ENCODE results near the gene ZEB1.
"Not testable (repeated sequence)": the region's sequence is repeated elsewhere in the genome, so short reads cannot be mapped to it uniquely, and the experiment has no call there.

ZEB1 gene

GRCh38 chr10:31557854-31558253 is 238.8 kb downstream of the ZEB1 start:
- H3K27ac ChIP-seq (ENCODE audit: insufficient read depth in 1 of 2, low read depth in 1 of 2, low read length in 2 of 2, poor library complexity in 1 of 2, severe bottlenecking in 2 of 2) = no peak overlapping the region
- DNase-seq = peak in 2 of 3 donors; percentile 32
- no peak overlapping the region for H3K4me3 ChIP-seq (ENCODE audit: control insufficient read depth in 1 of 7, extremely low read depth in 1 of 7, insufficient read depth in 4 of 7, low read depth in 2 of 7, low read length in 6 of 7)
- whole genome bisulfite sequencing (ENCODE audit: insufficient coverage) = no CpG with 5 or more reads among the region's 1 CpG
- ChIA-PET POLR2A (no interaction called here), CTCF (interaction anchor here (1.0 kb wide), 1 partner anchor 29 kb away, joined by 3 read pairs; no protein-coding TSS in a partner anchor)
- H3K4me1 ChIP-seq (ENCODE audit: control extremely low read depth in 1 of 4, control insufficient read depth in 4 of 4, insufficient read depth in 4 of 4, low read length in 3 of 4) = no peaks in the 10 kb centered on the region
- peaks cover 0 to 34% (median 11%) of the 10 kb centered on the region in 5 experiments for H3K9me3 ChIP-seq (ENCODE audit: control extremely low read depth in 1 of 5, control insufficient read depth in 4 of 5, insufficient read depth in 2 of 5, low read depth in 1 of 5, low read length in 4 of 5)
- no peaks in the 10 kb centered on the region for H3K36me3 ChIP-seq (ENCODE audit: control insufficient read depth in 4 of 4, insufficient read depth in 4 of 4, low read length in 3 of 4)
- no peaks in the 10 kb centered on the region for H3K27me3 ChIP-seq (replicated peaks in 2 of 5; ENCODE audit: control insufficient read depth in 4 of 5, insufficient read depth in 5 of 5, low read length in 4 of 5)

GRCh38 chr10:31568252-31568861 is 249.3 kb downstream of the ZEB1 start:
- H3K9me3 ChIP-seq (ENCODE audit: control extremely low read depth in 1 of 5, control insufficient read depth in 4 of 5, insufficient read depth in 2 of 5, low read depth in 1 of 5, low read length in 4 of 5) = peaks cover 0 to 11% (median 0%) of the 10 kb centered on the region in 5 experiments
- WGBS (ENCODE audit: insufficient coverage) = 100% methylated on average over 3 of the region's 3 CpGs
- POLR2A ChIA-PET; CTCF ChIA-PET; H3K27me3 ChIP-seq (replicated peaks in 2 of 5; ENCODE audit: control insufficient read depth in 4 of 5, insufficient read depth in 5 of 5, low read length in 4 of 5); H3K4me3 ChIP-seq (ENCODE audit: control insufficient read depth in 1 of 7, extremely low read depth in 1 of 7, insufficient read depth in 4 of 7, low read depth in 2 of 7, low read length in 6 of 7); H3K4me1 ChIP-seq (ENCODE audit: control extremely low read depth in 1 of 4, control insufficient read depth in 4 of 4, insufficient read depth in 4 of 4, low read length in 3 of 4); H3K36me3 ChIP-seq (ENCODE audit: control insufficient read depth in 4 of 4, insufficient read depth in 4 of 4, low read length in 3 of 4); H3K27ac ChIP-seq (ENCODE audit: insufficient read depth in 1 of 2, low read depth in 1 of 2, low read length in 2 of 2, poor library complexity in 1 of 2, severe bottlenecking in 2 of 2); DNase-seq: not testable (repeated sequence)

GRCh38 chr10:31574577-31574976 is 255.6 kb downstream of the ZEB1 start:
- POLR2A ChIA-PET = no interaction called here
- peaks cover 2 to 21% (median 4%) of the 10 kb centered on the region in 5 experiments for H3K9me3 ChIP-seq (ENCODE audit: control extremely low read depth in 1 of 5, control insufficient read depth in 4 of 5, insufficient read depth in 2 of 5, low read depth in 1 of 5, low read length in 4 of 5)
- WGBS (ENCODE audit: insufficient coverage) = 100% methylated on average over 2 of the region's 2 CpGs
- H3K4me3 ChIP-seq (ENCODE audit: control insufficient read depth in 1 of 7, extremely low read depth in 1 of 7, insufficient read depth in 4 of 7, low read depth in 2 of 7, low read length in 6 of 7) = no peak overlapping the region
- H3K36me3 ChIP-seq (ENCODE audit: control insufficient read depth in 4 of 4, insufficient read depth in 4 of 4, low read length in 3 of 4) = no peaks in the 10 kb centered on the region
- H3K27ac ChIP-seq (ENCODE audit: insufficient read depth in 1 of 2, low read depth in 1 of 2, low read length in 2 of 2, poor library complexity in 1 of 2, severe bottlenecking in 2 of 2) = no peak overlapping the region
- CTCF ChIA-PET = no interaction called here
- no peaks in the 10 kb centered on the region for H3K27me3 ChIP-seq (replicated peaks in 2 of 5; ENCODE audit: control insufficient read depth in 4 of 5, insufficient read depth in 5 of 5, low read length in 4 of 5)
- peaks cover 0 to 2% (median 0%) of the 10 kb centered on the region in 4 experiments for H3K4me1 ChIP-seq (ENCODE audit: control extremely low read depth in 1 of 4, control insufficient read depth in 4 of 4, insufficient read depth in 4 of 4, low read length in 3 of 4)
- no peak for DNase-seq

- POLR2A ChIA-PET = no interaction called here
- Histone ChIP-seq H3K36me3 (ENCODE audit: control insufficient read depth in 4 of 4, insufficient read depth in 4 of 4, low read length in 3 of 4) (no peaks in the 10 kb centered on the region), H3K27me3 (replicated peaks in 2 of 5; ENCODE audit: control insufficient read depth in 4 of 5, insufficient read depth in 5 of 5, low read length in 4 of 5) (no peaks in the 10 kb centered on the region), H3K4me3 (ENCODE audit: control insufficient read depth in 1 of 7, extremely low read depth in 1 of 7, insufficient read depth in 4 of 7, low read depth in 2 of 7, low read length in 6 of 7) (no peak overlapping the region), H3K9me3 (ENCODE audit: control extremely low read depth in 1 of 5, control insufficient read depth in 4 of 5, insufficient read depth in 2 of 5, low read depth in 1 of 5, low read length in 4 of 5) (peaks cover 0 to 10% (median 4%) of the 10 kb centered on the region in 5 experiments), H3K27ac (ENCODE audit: insufficient read depth in 1 of 2, low read depth in 1 of 2, low read length in 2 of 2, poor library complexity in 1 of 2, severe bottlenecking in 2 of 2) (no peak overlapping the region), H3K4me1 (ENCODE audit: control extremely low read depth in 1 of 4, control insufficient read depth in 4 of 4, insufficient read depth in 4 of 4, low read length in 3 of 4) (peaks cover 4 to 30% (median 25%) of the 10 kb centered on the region in 4 experiments)
- no peak for DNase-seq
- 79% methylated on average over 2 of the region's 3 CpGs for WGBS (ENCODE audit: insufficient coverage)
- CTCF ChIA-PET = interaction anchor here (1.3 kb wide), 1 partner anchor 10 kb away, joined by 3 read pairs; no protein-coding TSS in a partner anchor
Observed at GRCh38 chr10:31578181-31578852, 259.3 kb downstream of the ZEB1 start.

GRCh38 chr10:31578951-31579350 is 259.9 kb downstream of the ZEB1 start:
- ChIA-PET POLR2A (no interaction called here), CTCF (interaction anchor here (1.3 kb wide), 1 partner anchor 10 kb away, joined by 3 read pairs; no protein-coding TSS in a partner anchor)
- 97% methylated on average over 4 of the region's 4 CpGs for WGBS (ENCODE audit: insufficient coverage)
- Histone ChIP-seq H3K4me3 (ENCODE audit: control insufficient read depth in 1 of 7, extremely low read depth in 1 of 7, insufficient read depth in 4 of 7, low read depth in 2 of 7, low read length in 6 of 7) (no peak overlapping the region), H3K27me3 (replicated peaks in 2 of 5; ENCODE audit: control insufficient read depth in 4 of 5, insufficient read depth in 5 of 5, low read length in 4 of 5) (no peaks in the 10 kb centered on the region), H3K4me1 (ENCODE audit: control extremely low read depth in 1 of 4, control insufficient read depth in 4 of 4, insufficient read depth in 4 of 4, low read length in 3 of 4) (peaks cover 4 to 36% (median 31%) of the 10 kb centered on the region in 4 experiments), H3K27ac (ENCODE audit: insufficient read depth in 1 of 2, low read depth in 1 of 2, low read length in 2 of 2, poor library complexity in 1 of 2, severe bottlenecking in 2 of 2) (no peak overlapping the region), H3K9me3 (ENCODE audit: control extremely low read depth in 1 of 5, control insufficient read depth in 4 of 5, insufficient read depth in 2 of 5, low read depth in 1 of 5, low read length in 4 of 5) (peaks cover 0 to 10% (median 4%) of the 10 kb centered on the region in 5 experiments), H3K36me3 (ENCODE audit: control insufficient read depth in 4 of 4, insufficient read depth in 4 of 4, low read length in 3 of 4) (no peaks in the 10 kb centered on the region)
- DNase-seq = peak in 2 of 3 donors; percentile 25 to 47
